HG02870 (cell line): ENCODE data around the gene FAM149B1.

Source experiments
- ATAC-seq: cut with Tn5 transposase; IDR thresholded peaks from one replicate; pipeline ENCODE4 v1.9.1; 2021; ENCODE audit warnings: mild to moderate bottlenecking, moderate library complexity; ENCODE audit not compliant: unreplicated experiment

FAM149B1 gene

GRCh38 chr10:73172867-73173266, 4.9 kb downstream of the FAM149B1 start:
- no peak for ATAC-seq

GRCh38 chr10:73174148-73174925, 6.4 kb downstream of the FAM149B1 start:
- ATAC-seq: no peak

- no peak for ATAC-seq
Observed at GRCh38 chr10:73182568-73182967, 14.6 kb downstream of the FAM149B1 start.

GRCh38 chr10:73183667-73184281, 15.9 kb downstream of the FAM149B1 start:
- no peak for ATAC-seq

- ATAC-seq: no peak
Observed at GRCh38 chr10:73186266-73186665, 18.3 kb downstream of the FAM149B1 start.

GRCh38 chr10:73190188-73190587, 22.3 kb downstream of the FAM149B1 start:
- ATAC-seq: no peak

- no peak for ATAC-seq
Observed at GRCh38 chr10:73205081-73205480, 37.2 kb downstream of the FAM149B1 start.

GRCh38 chr10:73205890-73206289, 38.0 kb downstream of the FAM149B1 start:
- ATAC-seq: no peak

GRCh38 chr10:73206385-73206784, 38.5 kb downstream of the FAM149B1 start:
- no peak for ATAC-seq

GRCh38 chr10:73207883-73208282, 40.0 kb downstream of the FAM149B1 start:
- ATAC-seq: no peak

- no peak for ATAC-seq
Observed at GRCh38 chr10:73209705-73210104, 41.8 kb downstream of the FAM149B1 start.

- no peak for ATAC-seq
Observed at GRCh38 chr10:73210395-73211105, 42.6 kb downstream of the FAM149B1 start.

- ATAC-seq: no peak
Observed at GRCh38 chr10:73211106-73211811, 43.3 kb downstream of the FAM149B1 start.

- ATAC-seq: no peak
Observed at GRCh38 chr10:73215749-73216148, 47.8 kb downstream of the FAM149B1 start.

- ATAC-seq: no peak
Observed at GRCh38 chr10:73217628-73218027, 49.7 kb downstream of the FAM149B1 start.

GRCh38 chr10:73218431-73219191, 50.7 kb downstream of the FAM149B1 start:
- ATAC-seq: no peak

- no peak for ATAC-seq
Observed at GRCh38 chr10:73219384-73219783, 51.5 kb downstream of the FAM149B1 start.

GRCh38 chr10:73220989-73221388, 53.1 kb downstream of the FAM149B1 start:
- no peak for ATAC-seq

GRCh38 chr10:73225518-73225917, 57.6 kb downstream of the FAM149B1 start:
- no peak for ATAC-seq

GRCh38 chr10:73226663-73227062, 58.7 kb downstream of the FAM149B1 start:
- no peak for ATAC-seq

GRCh38 chr10:73228247-73228646, 60.3 kb downstream of the FAM149B1 start:
- ATAC-seq: no peak
